Measurements from ENCODE around the gene RSPO1. TPM values are rescaled to one million over a fixed set of nuclear protein-coding genes. Genes with fewer than 3 reads are reported as not detected.

The RSPO1 gene
- total and polyA plus RNA-seq, 2 of the 4 experiments (the other 2 are of a cell fraction): not detected

Other genes starting within 250 kb of the RSPO1 start
- 3.1 and 3.8 TPM in 2 replicates for gene ZC3H12A, start 160.3 kb downstream of the RSPO1 start, total RNA-seq (2012; rRNA removed)
- gene ZC3H12A, start 160.3 kb downstream of the RSPO1 start, polyA plus RNA-seq (2012; rRNA removed): 14.2 and 15.2 TPM in 2 replicates
- 36.2 and 44.4 TPM in 2 replicates for gene MEAF6, start 120.1 kb downstream of the RSPO1 start, total RNA-seq (2012; rRNA removed)
- 36.4 and 40.7 TPM in 2 replicates for gene MEAF6, start 120.1 kb downstream of the RSPO1 start, polyA plus RNA-seq (2012; rRNA removed)
- gene SNIP1, start 80.6 kb downstream of the RSPO1 start, total RNA-seq (2012; rRNA removed): 11.3 and 13.9 TPM in 2 replicates
- gene SNIP1, start 80.6 kb downstream of the RSPO1 start, polyA plus RNA-seq (2012; rRNA removed): 6.8 and 7.7 TPM in 2 replicates
- gene DNALI1, start 78.0 kb downstream of the RSPO1 start, total RNA-seq (2012; rRNA removed): 8.1 and 9.1 TPM in 2 replicates
- gene DNALI1, start 78.0 kb downstream of the RSPO1 start, polyA plus RNA-seq (2012; rRNA removed): 9.1 and 10.1 TPM in 2 replicates
- gene GNL2, start 39.0 kb downstream of the RSPO1 start, total RNA-seq (2012; rRNA removed): 77.4 and 90.3 TPM in 2 replicates
- gene GNL2, start 39.0 kb downstream of the RSPO1 start, polyA plus RNA-seq (2012; rRNA removed): 42.9 and 49.4 TPM in 2 replicates
- gene CDCA8, start 57.6 kb upstream of the RSPO1 start, total RNA-seq (2012; rRNA removed): 5.9 and 6.1 TPM in 2 replicates
- gene CDCA8, start 57.6 kb upstream of the RSPO1 start, polyA plus RNA-seq (2012; rRNA removed): 25.2 and 25.7 TPM in 2 replicates
- not detected in 2 replicates for gene EPHA10, start 130.2 kb upstream of the RSPO1 start, total RNA-seq (2012; rRNA removed)
- not detected in 2 replicates for gene EPHA10, start 130.2 kb upstream of the RSPO1 start, polyA plus RNA-seq (2012; rRNA removed)
- gene MANEAL, start 159.0 kb upstream of the RSPO1 start, total RNA-seq (2012; rRNA removed): 0.28 and 0.54 TPM in 2 replicates
- gene MANEAL, start 159.0 kb upstream of the RSPO1 start, polyA plus RNA-seq (2012; rRNA removed): 0.46 and 0.55 TPM in 2 replicates
- gene C1orf122, start 172.9 kb upstream of the RSPO1 start, total RNA-seq (2012; rRNA removed): 2.0 and 2.2 TPM in 2 replicates
- gene C1orf122, start 172.9 kb upstream of the RSPO1 start, polyA plus RNA-seq (2012; rRNA removed): 13.6 and 27.6 TPM in 2 replicates
- 19.2 and 21.7 TPM in 2 replicates for gene YRDC, start 173.3 kb upstream of the RSPO1 start, total RNA-seq (2012; rRNA removed)
- 21.0 and 25.0 TPM in 2 replicates for gene YRDC, start 173.3 kb upstream of the RSPO1 start, polyA plus RNA-seq (2012; rRNA removed)
- gene MTF1, start 224.7 kb upstream of the RSPO1 start, total RNA-seq (2012; rRNA removed): 2.2 and 2.3 TPM in 2 replicates
- 4.7 and 5.0 TPM in 2 replicates for gene MTF1, start 224.7 kb upstream of the RSPO1 start, polyA plus RNA-seq (2012; rRNA removed)

Measured in IMR-90 (cell line).